HepG2 (cell line): ENCODE results near the gene PLCG1. TPM values are rescaled to one million over a fixed set of nuclear protein-coding genes. Genes with fewer than 3 reads are reported as not detected.

ENCODE experiments used
- ATAC-seq: fragments of 200-7000 bp; cut with Tn5 transposase; 3 replicates; pipeline ENCODE4 v1.9.1; 2020; ENCODE audit warnings: mild to moderate bottlenecking, moderate library complexity
- BruUV-seq: library from RNA; stranded (reverse); fragments of 400-500 nt; replicated peaks from 2 replicates; lab custom pipeline; 2021; lab: Mats Ljungman, UMichigan
- CTCF ChIA-PET: fragments of 300-600 bp; formaldehyde crosslinking; extraction: SDS; loops from one replicate; lab custom pipeline; 2021; ENCODE audit warnings: low total read pairs, inconsistent platforms, low intra/inter-chr PET ratio; lab: Yijun Ruan, JAX
- POLR2A ChIA-PET: fragments of 350-600 bp; sonication (Branson Sonifier 250); formaldehyde crosslinking; loops from one replicate; lab custom pipeline; 2020; ENCODE audit warnings: antibody characterized with exemption, inconsistent platforms; lab: Yijun Ruan, JAX
- DNase-seq: peaks from one replicate; pipeline ENCODE4 v3.0.0-alpha.2; 2015; ENCODE audit warnings: low spot score
- FAIRE-seq: peaks from 3 replicates; lab custom pipeline; 2011; peaks lifted over from hg19 to GRCh38; lab: Jason Lieb, UNC
- H2AFZ ChIP-seq: one replicate; pipeline ENCODE4 v1.6.1; 2011; ENCODE audit warnings: low read length, inconsistent platforms
- H3K27ac ChIP-seq: fragments of 300-600 bp; 3 replicates; pipeline ENCODE4 v1.8.0; 2011; ENCODE audit warnings: mixed run types, mild to moderate bottlenecking, mixed read lengths, low read length, inconsistent platforms; ENCODE audit not compliant: insufficient read depth; ENCODE audit errors: extremely low read length
- H3K27me3 ChIP-seq, 2 experiments: fragments of 200-600 bp in 1 of 2; 2 replicates in 1 of 2; 3 replicates in 1 of 2; pipeline versions ENCODE4 v1.6.0 to v1.8.0; 2011; ENCODE audit warnings: low read length in 2 of 2, mild to moderate bottlenecking in 2 of 2, moderate library complexity in 2 of 2, inconsistent platforms in 1 of 2; ENCODE audit not compliant: insufficient read depth in 2 of 2, control insufficient read depth in 1 of 2
- H3K36me3 ChIP-seq, 2 experiments: fragments of 200-600 bp in 1 of 2; replicated peaks in 1 of 2; 2 replicates in 1 of 2; 3 replicates in 1 of 2; pipeline versions ENCODE4 v1.5.1 to v1.8.0; 2011; ENCODE audit warnings: low read length in 2 of 2, inconsistent platforms in 1 of 2; ENCODE audit not compliant: insufficient read depth in 2 of 2, control insufficient read depth in 1 of 2
- H3K4me1 ChIP-seq: 2 replicates; pipeline ENCODE4 v1.5.1; 2012; ENCODE audit warnings: low read length, inconsistent platforms; ENCODE audit not compliant: insufficient read depth
- H3K4me2 ChIP-seq: 2 replicates; pipeline ENCODE4 v1.6.0; 2011; ENCODE audit warnings: low read depth, low read length, inconsistent platforms
- H3K4me3 ChIP-seq, 3 experiments: fragments of 200-600 bp in 1 of 3; sonication (generic), shearing (Covaris generic) in 1 of 3; replicated peaks in 1 of 3; 2 replicates each; pipeline ENCODE4 v1.5.1; 2011 to 2016; ENCODE audit warnings: low read length in 3 of 3, inconsistent platforms in 2 of 3, low read depth in 2 of 3, mild to moderate bottlenecking in 2 of 3, control low read depth in 1 of 3, mixed read lengths in 1 of 3; ENCODE audit not compliant: insufficient read depth in 1 of 3
- H3K79me2 ChIP-seq: one replicate; pipeline ENCODE4 v1.6.1; 2011; ENCODE audit warnings: low read length, inconsistent platforms; ENCODE audit not compliant: insufficient read depth
- H3K9ac ChIP-seq: 2 replicates; pipeline ENCODE4 v1.6.0; 2011; ENCODE audit warnings: mild to moderate bottlenecking, low read depth, low read length, inconsistent platforms; ENCODE audit not compliant: insufficient read depth
- H3K9me3 ChIP-seq: 2 replicates; pipeline ENCODE4 v1.5.1; 2012; ENCODE audit warnings: mild to moderate bottlenecking, low read length
- H4K20me1 ChIP-seq: 2 replicates; pipeline ENCODE4 v1.6.0; 2011; ENCODE audit warnings: inconsistent platforms, mild to moderate bottlenecking, low read length, moderate library complexity; ENCODE audit not compliant: insufficient read depth
- ZBTB26 ChIP-seq: IDR thresholded peaks from 2 replicates; pipeline ENCODE4 v1.6.1; 2016; ENCODE audit warnings: missing compliant biosample characterization, missing genetic modification reagents, borderline replicate concordance
- ZBTB34 ChIP-seq: sonication (generic); formaldehyde crosslinking; IDR thresholded peaks from 2 replicates; pipeline ENCODE4 v1.8.0; 2022; ENCODE audit warnings: mild to moderate bottlenecking, missing genetic modification reagents
- WGBS: methylation state at CpG from one replicate; pipeline ENCODE4 v1.1.6; 2017; ENCODE audit warnings: low lambda C conversion rate; 5-methylcytosine and 5-hydroxymethylcytosine counted together
- in situ Hi-C: cut with HindIII; loops from 2 replicates; pipeline ENCODE4 v1.10.0; 2017; ENCODE audit warnings: low pct_unique_long_range_greater_than_20kb; ENCODE audit not compliant: extremely low pct_ligation_motif_present
- intact Hi-C: fragments of 100-400 bp; cut with micrococcal nuclease; formaldehyde crosslinking; loops from one replicate; pipeline ENCODE4 v1.10.0; 2022; ENCODE audit not compliant: unreplicated experiment
- polyA plus RNA-seq, 8 experiments: library from polyadenylated mRNA; depleted of rRNA in 3 of 8; stranded (reverse) in 7 of 8; unstranded in 1 of 8; fragments of >200 nt; fragmentation: Illumina TruSeq in 4 of 8; extraction: Trizol in 4 of 8; gene quantifications; 2 replicates each; pipeline versions ENCODE4 v1.2.1 to v1.2.3, GENCODE V29; 2011 to 2016; ENCODE audit warnings: low read depth in 4 of 8, missing spikeins in 1 of 8, mixed read lengths in 1 of 8; ENCODE audit not compliant: insufficient read depth in 1 of 8
- total RNA-seq, 5 experiments: library from RNA; depleted of rRNA; stranded (reverse); fragments of >200 nt; fragmentation: Illumina TruSeq; extraction: Trizol; gene quantifications; 2 replicates each; pipeline ENCODE4 v1.2.3, GENCODE V29; 2016; ENCODE audit warnings: low read depth in 1 of 5

PLCG1 gene
- total and polyA plus RNA-seq, 2 of the 13 experiments (the other 11 are each of a cell fraction or from before 2014, with no cell fraction given) = 85.3 to 158 TPM

DNA sequence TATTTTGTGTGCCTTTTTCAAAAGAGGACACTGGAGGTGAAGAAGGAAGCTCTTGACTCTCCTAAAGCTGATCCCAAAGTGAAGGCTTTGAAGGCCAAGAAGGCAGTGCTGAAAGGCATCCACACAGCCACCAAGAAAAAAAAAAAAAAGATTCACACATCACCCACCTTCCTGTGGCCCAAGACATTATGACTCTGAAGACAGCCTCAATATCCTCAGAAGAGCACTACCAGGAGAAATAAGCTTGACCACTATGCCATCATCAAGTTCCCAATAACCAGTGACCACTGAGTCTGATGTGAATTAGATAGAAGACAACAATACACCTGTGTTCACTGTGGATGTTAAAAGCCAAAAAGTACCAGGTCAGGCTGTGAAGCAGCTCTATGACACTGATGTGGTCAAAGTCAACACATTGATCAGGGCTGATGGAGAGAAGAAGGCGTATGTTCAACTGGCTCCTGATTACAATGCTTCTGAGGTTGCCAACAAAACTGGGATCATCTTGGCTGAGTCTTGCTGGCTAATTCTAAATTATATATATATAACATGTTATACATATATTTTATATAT, 59.4 kb downstream of the PLCG1 start:
- ATAC-seq = no peak

More for the DNA sequence above, 59.4 kb downstream of the PLCG1 start:
- no peaks in the 10 kb centered on the region for H3K4me1 ChIP-seq
- peaks cover 0 to 2% of the 10 kb centered on the region in 2 experiments; a peak in 1 of 5 replicates for H3K36me3 ChIP-seq
- CTCF ChIA-PET = no interaction called here
- FAIRE-seq (no peak), DNase-seq (no peak)
- TF ChIP-seq ZBTB26 (CRISPR knock-in tag) (0 out of 2 replicates have a peak, but pooled peaks have one; percentile 27), ZBTB34 (CRISPR knock-in tag) (no peak)
- TF ChIP-seq, all 625 proteins: peak for 1
- H3K4me2 ChIP-seq = no peak overlapping the region
- H3K4me3 ChIP-seq = no peak overlapping the region
- 98% methylated on average over 1 of the region's 1 CpG for WGBS
- H3K27ac ChIP-seq = no peak overlapping the region
- H3K27me3 ChIP-seq = no peaks in the 10 kb centered on the region
- peaks cover 8% of the 10 kb centered on the region; the same call in 1 of the 2 replicates for H3K9me3 ChIP-seq
- BruUV-seq = no TSS peak
- no peak overlapping the region for H3K9ac ChIP-seq
- H2AFZ ChIP-seq = no peak overlapping the region
- intact Hi-C loops = no loop called here
- H3K79me2 ChIP-seq = no peaks in the 10 kb centered on the region
- in situ Hi-C loops = no loop called here
- POLR2A ChIA-PET = no interaction called here
- H4K20me1 ChIP-seq = no peaks in the 10 kb centered on the region
